ENCODE data around the gene FOXN3.

FOXN3 gene

DNA sequence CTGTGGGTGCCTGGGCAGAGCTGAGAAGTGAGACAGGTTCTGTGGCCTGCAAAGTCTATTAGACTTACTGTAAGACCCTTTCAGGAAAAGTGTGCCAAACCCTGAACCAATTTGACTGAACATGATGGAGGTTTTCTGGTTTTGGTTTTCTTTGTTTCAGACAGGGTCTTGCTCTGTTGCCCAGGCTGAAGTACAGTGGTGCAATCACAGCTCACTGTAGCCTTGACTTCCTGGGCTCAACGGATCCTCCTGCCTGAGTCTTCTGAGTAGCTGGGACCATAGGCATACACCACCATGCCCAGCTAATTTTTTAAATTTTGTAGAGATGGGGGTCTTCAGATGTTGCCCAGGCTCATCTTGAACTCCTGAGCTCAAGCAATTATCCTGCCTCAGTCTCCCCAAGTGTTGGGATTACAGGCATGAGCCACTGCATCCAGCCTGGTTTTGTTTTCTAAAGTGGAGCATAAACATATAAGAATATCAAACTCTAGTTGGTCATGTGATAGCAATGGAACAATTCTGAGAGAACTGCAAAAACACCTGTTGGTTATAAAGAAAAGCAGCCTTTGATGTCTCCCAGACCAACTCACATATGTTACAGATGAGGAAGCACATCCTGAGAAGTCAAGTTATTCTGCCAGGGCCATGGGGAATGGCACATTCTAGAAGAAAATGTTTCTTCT, 166.9 kb downstream of the FOXN3 start:
- Histone ChIP-seq H3K9ac (ENCODE audit: insufficient read length, low read depth) (no peak overlapping the region), H3K36me3 (ENCODE audit: insufficient read depth, insufficient read length, low read length) (peaks cover 7% of the 10 kb centered on the region), H3K4me1 (ENCODE audit: insufficient read depth, insufficient read length) (peaks cover 2% of the 10 kb centered on the region), H3K4me3 (ENCODE audit: insufficient read length, low read depth) (no peak overlapping the region), H3K27me3 (ENCODE audit: insufficient read depth, insufficient read length) (no peaks in the 10 kb centered on the region), H3K9me3 (ENCODE audit: insufficient read depth, low read length) (no peaks in the 10 kb centered on the region)
- TF ChIP-seq YY1 (IDR thresholded peaks at IDR 0.05; ENCODE audit: insufficient read depth, insufficient read length) (no peak), ZNF274 (IDR thresholded peaks at IDR 0.05; ENCODE audit: low read depth, low read length) (no peak), SUZ12 (IDR thresholded peaks at IDR 0.05; ENCODE audit: extremely low read depth, insufficient read depth, insufficient read length) (no peak)
- no peak for DNase-seq (ENCODE audit: low read depth, low spot score)

DNA sequence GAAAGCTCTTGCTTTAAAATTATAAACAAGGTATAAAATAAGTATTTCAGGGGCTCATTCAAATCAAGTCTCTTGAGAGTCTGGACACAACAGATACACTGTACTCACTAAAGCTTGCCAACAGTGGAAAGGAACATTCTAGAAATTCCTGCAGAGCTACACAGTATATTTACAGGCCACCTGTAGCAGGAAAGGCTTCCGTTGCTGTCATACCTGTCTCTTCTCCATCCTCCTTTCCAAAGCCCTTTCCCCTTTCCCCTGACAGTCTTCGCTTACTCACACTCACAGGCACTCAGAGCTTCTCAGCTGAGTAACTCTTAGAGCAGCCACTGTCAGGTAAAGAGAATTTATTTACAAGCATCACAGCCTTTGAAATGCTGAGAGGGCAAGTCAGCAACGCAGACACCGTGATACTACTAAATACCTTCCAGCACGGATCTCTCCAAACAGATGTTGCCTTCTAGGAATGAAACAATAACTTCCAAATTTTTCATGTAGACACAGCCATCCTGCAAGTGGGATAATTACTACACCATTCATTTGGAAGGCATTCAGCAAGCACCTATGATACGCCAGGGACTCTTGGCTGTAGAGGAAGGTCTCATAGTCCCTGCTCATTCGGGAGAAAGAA, 167.9 kb downstream of the FOXN3 start:
- Histone ChIP-seq H3K27me3 (ENCODE audit: insufficient read depth, insufficient read length) (no peaks in the 10 kb centered on the region), H3K36me3 (ENCODE audit: insufficient read depth, insufficient read length, low read length) (peaks cover 5% of the 10 kb centered on the region), H3K4me1 (ENCODE audit: insufficient read depth, insufficient read length) (peaks cover 2% of the 10 kb centered on the region), H3K9ac (ENCODE audit: insufficient read length, low read depth) (no peak overlapping the region), H3K4me3 (ENCODE audit: insufficient read length, low read depth) (no peak overlapping the region), H3K9me3 (ENCODE audit: insufficient read depth, low read length) (no peaks in the 10 kb centered on the region)
- DNase-seq (ENCODE audit: low read depth, low spot score): peak; percentile 23
- TF ChIP-seq YY1 (IDR thresholded peaks at IDR 0.05; ENCODE audit: insufficient read depth, insufficient read length) (no peak), SUZ12 (IDR thresholded peaks at IDR 0.05; ENCODE audit: extremely low read depth, insufficient read depth, insufficient read length) (no peak), ZNF274 (IDR thresholded peaks at IDR 0.05; ENCODE audit: low read depth, low read length) (no peak)

DNA sequence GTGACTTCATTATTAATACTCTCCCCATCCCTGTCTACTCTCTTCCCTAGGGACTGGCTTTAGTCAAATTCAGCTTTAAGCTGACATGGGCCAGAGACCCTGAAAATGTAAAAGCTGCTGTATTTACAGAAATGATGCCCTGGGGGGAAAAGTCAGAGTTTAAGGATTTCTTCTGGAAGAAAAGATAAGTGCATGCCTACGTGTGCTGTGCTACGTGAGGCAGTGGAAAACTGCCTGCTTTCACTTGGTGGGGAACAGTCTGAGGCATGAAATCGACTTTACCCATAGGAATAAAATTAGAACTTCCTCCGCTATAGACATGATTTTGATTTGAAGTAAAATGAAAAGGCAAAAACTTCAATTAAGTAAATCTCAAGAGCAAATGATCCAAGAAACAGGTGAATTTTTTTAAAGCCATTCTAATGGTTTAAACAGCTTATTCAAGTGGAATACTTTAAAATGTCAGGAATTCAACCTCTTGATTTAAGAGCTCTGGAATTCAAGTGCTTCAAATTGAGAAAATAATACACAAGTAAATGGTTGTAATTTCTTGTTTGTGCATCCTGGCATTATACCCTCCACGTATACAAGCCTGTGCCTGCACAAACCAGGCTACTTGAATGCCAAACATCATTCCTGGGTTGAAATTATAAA, 168.5 kb downstream of the FOXN3 start:
- Histone ChIP-seq H3K9me3 (ENCODE audit: insufficient read depth, low read length) (no peaks in the 10 kb centered on the region), H3K36me3 (ENCODE audit: insufficient read depth, insufficient read length, low read length) (peaks cover 4% of the 10 kb centered on the region), H3K4me3 (ENCODE audit: insufficient read length, low read depth) (no peak overlapping the region), H3K9ac (ENCODE audit: insufficient read length, low read depth) (no peak overlapping the region), H3K4me1 (ENCODE audit: insufficient read depth, insufficient read length) (peaks cover 2% of the 10 kb centered on the region), H3K27me3 (ENCODE audit: insufficient read depth, insufficient read length) (no peaks in the 10 kb centered on the region)
- no peak for DNase-seq (ENCODE audit: low read depth, low spot score)
- no peak for TF ChIP-seq YY1 (IDR thresholded peaks at IDR 0.05; ENCODE audit: insufficient read depth, insufficient read length)
- no peak for TF ChIP-seq SUZ12 (IDR thresholded peaks at IDR 0.05; ENCODE audit: extremely low read depth, insufficient read depth, insufficient read length)
- TF ChIP-seq ZNF274 (IDR thresholded peaks at IDR 0.05; ENCODE audit: low read depth, low read length): no peak

DNA sequence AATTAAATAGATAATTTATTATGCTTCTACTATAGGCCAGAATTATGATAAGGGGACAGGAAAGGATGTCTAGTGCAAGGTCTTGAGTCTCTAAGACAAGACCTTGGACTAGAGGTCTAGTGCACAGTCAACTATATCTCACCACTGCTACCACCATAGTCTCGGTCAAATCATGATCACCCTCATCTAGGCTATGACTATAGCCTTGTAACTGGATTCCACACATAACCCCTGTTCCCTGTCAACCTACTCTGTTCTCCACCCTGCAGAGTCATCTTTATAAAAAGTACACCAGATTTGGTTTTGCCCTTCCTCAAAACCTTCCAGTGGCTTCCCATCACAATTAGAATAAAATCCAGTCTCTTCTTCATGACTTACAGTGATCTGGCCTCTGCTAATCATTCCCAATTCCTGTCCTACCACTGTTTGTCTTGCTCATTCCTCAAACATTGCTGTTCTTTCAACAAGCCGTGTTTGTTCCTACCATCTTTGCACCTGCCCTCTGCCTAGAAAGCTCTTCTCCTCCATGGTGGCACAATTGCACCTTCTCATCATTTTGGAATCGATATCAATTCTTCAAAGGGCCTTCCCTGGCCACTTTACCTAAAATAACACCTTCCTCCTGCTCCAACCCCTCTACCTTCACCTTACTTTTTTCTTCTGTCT, 169.4 kb downstream of the FOXN3 start:
- no peaks in the 10 kb centered on the region for H3K36me3 ChIP-seq (ENCODE audit: insufficient read depth, insufficient read length, low read length)
- H3K9me3 ChIP-seq (ENCODE audit: insufficient read depth, low read length): no peaks in the 10 kb centered on the region
- TF ChIP-seq YY1 (IDR thresholded peaks at IDR 0.05; ENCODE audit: insufficient read depth, insufficient read length): no peak
- TF ChIP-seq SUZ12 (IDR thresholded peaks at IDR 0.05; ENCODE audit: extremely low read depth, insufficient read depth, insufficient read length): no peak
- H3K27me3 ChIP-seq (ENCODE audit: insufficient read depth, insufficient read length): no peaks in the 10 kb centered on the region
- H3K9ac ChIP-seq (ENCODE audit: insufficient read length, low read depth): no peak overlapping the region
- no peak overlapping the region for H3K4me3 ChIP-seq (ENCODE audit: insufficient read length, low read depth)
- H3K4me1 ChIP-seq (ENCODE audit: insufficient read depth, insufficient read length): peaks cover 2% of the 10 kb centered on the region
- no peak for DNase-seq (ENCODE audit: low read depth, low spot score)

DNA sequence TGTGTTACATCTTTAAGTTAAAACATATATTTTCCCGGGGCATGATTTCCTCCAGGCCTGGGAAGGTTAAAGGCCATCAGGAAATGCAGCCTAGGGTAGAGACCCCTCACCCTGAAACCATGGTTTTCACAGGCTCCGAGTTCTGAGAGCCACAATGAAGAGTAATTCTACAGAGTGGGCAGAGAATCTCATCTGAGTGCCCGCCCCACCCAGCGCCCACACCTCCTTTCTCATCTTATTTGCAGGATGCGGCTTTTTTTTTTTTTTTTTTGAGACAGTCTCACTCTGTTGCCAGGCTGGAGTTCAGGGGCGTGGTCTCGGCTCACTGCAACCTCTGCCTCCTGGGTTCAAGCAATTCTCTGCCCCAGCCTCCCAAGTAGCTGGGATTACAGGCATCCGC, 170.7 kb downstream of the FOXN3 start:
- H3K27me3 ChIP-seq (ENCODE audit: insufficient read depth, insufficient read length): no peaks in the 10 kb centered on the region
- no peak overlapping the region for H3K9ac ChIP-seq (ENCODE audit: insufficient read length, low read depth)
- peaks cover under 1% of the 10 kb centered on the region for H3K36me3 ChIP-seq (ENCODE audit: insufficient read depth, insufficient read length, low read length)
- H3K4me1 ChIP-seq (ENCODE audit: insufficient read depth, insufficient read length): peaks cover 2% of the 10 kb centered on the region
- no peak for DNase-seq (ENCODE audit: low read depth, low spot score)
- TF ChIP-seq ZNF274 (IDR thresholded peaks at IDR 0.05; ENCODE audit: low read depth, low read length) (no peak), SUZ12 (IDR thresholded peaks at IDR 0.05; ENCODE audit: extremely low read depth, insufficient read depth, insufficient read length) (no peak), YY1 (IDR thresholded peaks at IDR 0.05; ENCODE audit: insufficient read depth, insufficient read length) (no peak)
- H3K4me3 ChIP-seq (ENCODE audit: insufficient read length, low read depth): no peak overlapping the region
- H3K9me3 ChIP-seq (ENCODE audit: insufficient read depth, low read length): no peaks in the 10 kb centered on the region

DNA sequence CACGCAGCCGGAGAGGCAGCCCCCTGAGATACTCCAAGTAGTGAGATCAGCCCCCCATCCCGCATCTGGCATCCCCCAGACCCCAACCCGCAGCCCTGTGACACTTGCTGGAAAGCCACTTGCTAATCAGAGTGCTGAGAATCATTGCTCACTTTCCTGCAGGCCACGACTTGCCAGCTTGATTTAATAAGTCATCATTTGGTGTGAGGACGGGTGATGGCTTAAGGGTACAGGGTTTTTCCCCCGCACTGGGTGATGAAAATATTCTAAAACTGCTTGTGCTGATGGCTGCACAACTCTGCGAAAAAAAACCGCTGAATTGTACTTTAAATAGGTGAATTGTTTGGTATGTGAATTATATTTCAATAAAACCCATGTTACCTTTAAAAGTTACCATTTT, 171.2 kb downstream of the FOXN3 start:
- TF ChIP-seq YY1 (IDR thresholded peaks at IDR 0.05; ENCODE audit: insufficient read depth, insufficient read length): no peak
- no peak for TF ChIP-seq SUZ12 (IDR thresholded peaks at IDR 0.05; ENCODE audit: extremely low read depth, insufficient read depth, insufficient read length)
- no peak for TF ChIP-seq ZNF274 (IDR thresholded peaks at IDR 0.05; ENCODE audit: low read depth, low read length)
- Histone ChIP-seq H3K27me3 (ENCODE audit: insufficient read depth, insufficient read length) (no peaks in the 10 kb centered on the region), H3K36me3 (ENCODE audit: insufficient read depth, insufficient read length, low read length) (peaks cover 3% of the 10 kb centered on the region), H3K9me3 (ENCODE audit: insufficient read depth, low read length) (no peaks in the 10 kb centered on the region), H3K4me3 (ENCODE audit: insufficient read length, low read depth) (no peak overlapping the region), H3K9ac (ENCODE audit: insufficient read length, low read depth) (no peak overlapping the region), H3K4me1 (ENCODE audit: insufficient read depth, insufficient read length) (peaks cover 2% of the 10 kb centered on the region)
- no peak for DNase-seq (ENCODE audit: low read depth, low spot score)

DNA sequence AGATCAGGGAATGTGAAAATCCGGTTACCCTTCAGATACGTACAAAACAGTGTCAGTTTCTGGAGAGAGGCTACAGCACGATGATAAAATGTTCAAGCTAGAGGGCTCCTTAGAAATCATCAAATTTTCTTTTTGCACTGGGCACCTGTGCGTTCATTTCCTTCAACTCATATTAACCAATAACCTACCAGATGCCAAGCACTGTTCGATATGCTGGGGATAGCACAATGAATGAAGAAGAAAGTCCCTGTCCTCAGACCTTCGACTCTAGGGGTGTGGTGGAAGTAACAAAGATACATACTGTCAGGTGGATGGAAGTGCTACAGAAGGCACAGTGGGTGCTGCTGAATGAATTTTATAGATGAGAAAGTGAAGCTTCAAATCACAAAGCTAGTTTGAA, 172.3 kb downstream of the FOXN3 start:
- Histone ChIP-seq H3K9me3 (ENCODE audit: insufficient read depth, low read length) (no peaks in the 10 kb centered on the region), H3K4me3 (ENCODE audit: insufficient read length, low read depth) (no peak overlapping the region), H3K9ac (ENCODE audit: insufficient read length, low read depth) (no peak overlapping the region), H3K27me3 (ENCODE audit: insufficient read depth, insufficient read length) (no peaks in the 10 kb centered on the region), H3K36me3 (ENCODE audit: insufficient read depth, insufficient read length, low read length) (peaks cover 3% of the 10 kb centered on the region), H3K4me1 (ENCODE audit: insufficient read depth, insufficient read length) (peaks cover under 1% of the 10 kb centered on the region)
- DNase-seq (ENCODE audit: low read depth, low spot score): no peak
- TF ChIP-seq SUZ12 (IDR thresholded peaks at IDR 0.05; ENCODE audit: extremely low read depth, insufficient read depth, insufficient read length): no peak
- no peak for TF ChIP-seq YY1 (IDR thresholded peaks at IDR 0.05; ENCODE audit: insufficient read depth, insufficient read length)
- TF ChIP-seq ZNF274 (IDR thresholded peaks at IDR 0.05; ENCODE audit: low read depth, low read length): no peak

All from NT2/D1 (cell line).